Inferior parietal cortex (tissue), 1 donor: ENCODE measurements around the gene MYO1B.
A peak's percentile ranks its signal among the peaks of the same experiment; 100 is the strongest.

ENCODE experiments used
- DNase-seq: peaks from one replicate; pipeline ENCODE4 v3.0.0-alpha.2; 2016; ENCODE audit errors: extremely low spot score

MYO1B gene

DNA sequence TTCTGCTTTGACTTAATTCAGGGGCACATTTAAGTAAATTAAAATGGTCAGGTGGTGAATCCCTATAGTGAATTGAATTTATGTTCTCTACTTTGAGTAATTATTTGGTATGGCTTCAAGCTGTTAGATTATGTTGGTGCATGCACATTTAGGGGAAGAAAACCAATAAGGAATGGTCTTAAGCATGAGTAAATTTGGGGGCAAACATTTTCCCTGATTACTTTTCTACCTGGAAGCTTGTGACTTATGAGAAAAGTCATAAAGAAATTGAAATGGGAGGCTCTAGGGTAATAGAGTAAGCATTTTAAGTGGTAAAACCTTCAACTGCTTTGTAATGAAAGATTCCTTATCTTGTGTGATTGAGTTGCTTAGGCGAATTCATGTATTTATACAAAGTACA, 112.5 kb downstream of the MYO1B start:
- DNase-seq, result no peak

DNA sequence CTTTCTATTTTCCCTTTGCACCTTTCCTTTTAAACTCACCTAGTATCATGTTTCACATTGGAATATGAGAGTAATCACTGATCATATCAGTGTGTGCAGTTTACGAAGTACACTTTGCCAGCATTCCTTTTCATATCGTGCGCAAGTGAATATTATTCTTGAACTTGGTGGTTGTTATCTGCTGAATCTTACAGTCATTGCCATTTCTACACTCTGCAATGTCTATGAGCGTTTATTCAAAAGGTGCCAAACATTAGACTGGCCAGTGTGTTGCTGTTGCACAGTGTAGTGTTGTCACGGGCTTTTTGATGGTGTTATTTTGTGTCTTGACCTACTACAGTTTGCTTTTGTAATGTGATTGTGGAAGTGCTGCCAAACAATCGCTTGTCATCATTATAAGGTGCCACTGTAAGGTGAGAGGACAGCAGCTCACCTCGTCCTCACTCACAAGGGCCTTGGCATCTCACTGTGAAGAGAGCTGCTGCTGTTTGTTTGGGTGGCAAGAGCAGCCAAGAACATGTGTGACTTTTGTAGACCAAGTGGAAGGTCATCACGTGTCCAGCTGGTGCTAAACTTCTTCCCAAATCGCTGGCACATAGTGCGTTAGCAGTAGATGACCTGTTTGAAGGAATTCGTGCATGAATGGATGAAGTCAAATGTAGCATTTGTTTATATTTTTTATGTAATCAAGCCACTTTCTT, 113.3 kb downstream of the MYO1B start:
- no peak for DNase-seq

DNA sequence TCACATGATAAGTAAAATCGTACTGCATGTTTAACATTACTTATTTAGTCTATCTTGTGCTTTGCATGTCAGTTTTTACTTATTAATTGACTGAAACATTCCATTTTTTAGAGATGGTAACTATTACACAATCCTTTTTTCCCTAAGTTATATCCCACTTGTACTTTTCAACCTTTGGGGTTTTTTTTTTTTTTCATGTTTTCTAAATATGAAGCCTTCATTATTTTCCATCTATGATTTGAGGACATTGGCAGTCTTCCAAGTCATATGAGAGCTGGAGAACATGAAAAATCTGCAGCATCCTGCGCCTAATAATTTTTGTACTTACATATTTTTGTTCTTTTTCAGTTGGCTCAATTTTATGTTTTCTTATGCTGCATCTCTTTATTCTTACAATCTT, 113.9 kb downstream of the MYO1B start:
- no peak for DNase-seq

DNA sequence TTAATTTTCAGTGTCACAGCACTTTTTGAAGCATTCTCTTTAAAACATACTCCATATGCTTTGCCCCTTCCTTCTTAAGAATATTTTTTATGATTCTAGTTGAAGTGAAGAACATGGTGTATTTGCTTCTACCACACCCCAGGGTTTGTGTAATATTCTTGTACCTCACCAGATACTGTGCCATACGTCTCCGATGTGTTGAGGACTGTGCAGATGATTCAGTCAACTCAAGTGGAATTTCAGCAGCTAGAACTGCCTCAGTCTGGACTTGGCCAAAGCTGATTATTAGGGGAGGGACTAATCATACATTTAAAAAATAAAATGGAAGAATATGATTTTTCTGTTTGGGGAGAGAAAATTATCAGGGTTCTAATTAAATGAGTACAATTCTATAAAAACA, 115.7 kb downstream of the MYO1B start:
- no peak for DNase-seq

DNA sequence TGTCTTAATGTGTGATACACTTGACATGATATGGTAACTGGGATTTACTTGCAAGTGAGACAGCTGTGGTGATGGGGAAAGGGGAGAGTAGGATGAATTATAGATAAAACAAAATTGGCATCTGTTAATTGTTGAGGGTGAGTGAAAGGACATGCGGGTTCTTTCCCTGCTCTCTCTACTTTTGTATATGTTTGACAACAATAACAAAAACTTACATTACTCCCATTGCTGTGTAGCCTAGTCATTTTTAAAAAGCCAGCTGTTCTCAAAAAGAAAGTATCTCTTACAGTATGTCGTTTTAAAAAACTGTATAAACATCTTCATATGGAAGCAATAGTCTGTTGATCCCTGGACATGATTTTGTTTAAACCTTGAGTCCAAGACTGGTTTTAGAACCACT, 117.6 kb downstream of the MYO1B start:
- no peak for DNase-seq

DNA sequence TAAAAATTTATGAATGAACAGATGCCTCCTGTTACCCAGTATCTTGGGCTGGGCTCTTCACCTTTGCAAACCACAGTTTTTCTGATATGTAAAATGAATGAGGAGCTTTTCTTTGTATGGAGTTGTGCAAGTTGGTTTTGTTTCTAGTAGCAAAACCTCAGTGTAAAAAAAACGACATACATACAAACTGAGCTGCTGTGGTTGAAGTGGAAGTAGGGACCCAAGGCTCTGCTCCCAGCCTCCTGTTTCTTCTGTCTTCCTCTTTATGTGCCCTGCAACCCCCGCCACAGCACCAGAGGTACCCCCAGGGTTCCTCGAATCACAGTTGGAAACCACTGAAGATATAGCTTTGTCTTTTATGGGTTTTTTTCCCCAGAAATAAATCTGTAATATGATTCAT, 118.1 kb downstream of the MYO1B start:
- DNase-seq, result no peak

DNA sequence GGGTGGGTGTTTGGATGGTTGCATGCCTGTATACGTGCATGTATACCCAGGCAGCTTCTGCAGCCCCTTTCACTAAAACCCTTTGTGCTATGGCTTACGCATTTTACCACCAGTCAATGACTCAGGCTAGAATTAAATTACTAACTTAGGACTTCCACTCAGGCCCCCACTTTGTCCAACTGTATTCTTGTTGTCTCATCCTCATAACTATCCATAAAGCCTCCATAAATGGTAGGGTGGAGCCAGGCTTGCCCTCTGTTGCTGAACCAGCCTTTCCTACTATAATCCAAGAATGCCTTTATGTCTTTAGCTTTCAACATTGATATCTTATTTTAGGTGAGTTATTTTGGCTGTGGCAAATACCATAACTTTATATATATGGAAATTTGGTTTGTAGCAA, 119.9 kb downstream of the MYO1B start:
- DNase-seq, result no peak

DNA sequence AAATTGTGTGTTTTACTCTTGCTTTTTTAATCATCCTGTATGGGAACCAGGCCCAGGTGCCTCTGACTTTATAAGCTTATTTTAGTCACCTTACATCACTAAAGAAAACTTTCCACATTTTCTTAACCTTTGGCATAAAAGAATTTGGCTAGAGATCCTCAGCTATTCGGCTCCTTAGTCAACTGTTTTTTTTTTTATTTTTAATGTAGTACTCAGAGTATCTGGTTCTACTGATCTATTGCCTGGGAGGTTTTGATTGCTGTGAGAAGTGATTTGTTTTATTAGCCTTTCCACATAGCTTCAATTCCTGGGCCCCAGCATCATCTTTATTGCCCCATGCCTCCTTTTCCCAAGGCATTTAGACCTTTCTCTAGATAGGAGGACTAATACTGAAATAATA, 121.0 kb downstream of the MYO1B start:
- no peak for DNase-seq

DNA sequence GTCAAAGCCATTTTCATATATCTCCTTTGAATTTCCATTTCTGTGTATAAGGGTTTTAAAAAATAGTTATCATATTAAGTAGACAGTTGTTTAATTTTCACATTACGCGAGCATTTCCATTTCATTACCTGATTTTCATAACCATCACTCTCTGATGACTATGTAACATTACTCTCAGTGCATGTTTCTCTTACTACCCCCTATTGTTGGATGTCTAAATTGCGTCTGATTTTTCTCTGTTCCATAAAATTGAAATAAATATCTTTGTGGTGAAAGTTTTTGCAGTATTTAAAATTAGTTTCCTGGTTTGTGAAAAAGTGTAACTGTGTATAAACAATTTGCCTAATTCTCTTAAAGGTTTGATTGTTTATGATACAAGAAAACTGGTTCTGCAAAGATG, 123.8 kb downstream of the MYO1B start:
- no peak for DNase-seq

DNA sequence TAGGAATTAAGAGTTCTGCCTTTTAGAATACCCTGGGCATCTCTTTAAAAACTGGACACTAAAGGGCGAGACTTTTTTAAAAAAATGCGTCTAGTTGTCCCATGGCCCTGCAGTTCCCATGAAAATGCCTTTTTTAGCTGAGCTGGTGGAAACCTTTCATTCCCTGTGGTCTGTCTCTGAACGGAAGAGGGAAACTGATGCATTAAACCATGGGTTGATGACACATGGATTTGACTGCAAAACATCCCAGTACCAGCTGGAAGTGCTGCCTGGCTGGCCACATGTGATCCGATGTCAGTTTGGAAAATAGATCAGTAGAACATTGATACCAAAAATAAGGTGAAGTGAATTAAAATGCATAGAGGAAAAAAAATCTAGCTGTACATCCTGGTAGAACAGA, 129.2 kb downstream of the MYO1B start:
- DNase-seq, result no peak

DNA sequence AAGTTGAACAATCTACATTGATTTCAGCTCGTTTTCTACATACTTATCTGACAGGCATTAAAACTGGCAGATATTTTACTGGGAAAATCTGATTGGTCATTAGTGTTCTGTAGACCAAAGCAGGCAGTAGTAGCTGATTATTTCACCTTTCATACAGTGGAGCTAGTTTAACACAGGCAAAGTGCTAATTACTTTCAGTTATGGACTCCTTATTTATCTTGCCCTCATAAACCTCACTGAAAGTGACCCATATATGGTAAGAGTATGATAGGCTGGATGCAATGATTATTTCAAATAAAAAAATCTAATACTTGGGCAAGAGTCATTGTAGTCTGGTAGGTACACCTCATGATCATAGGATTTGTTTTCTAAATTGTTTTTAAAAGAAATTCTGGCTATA, 129.7 kb downstream of the MYO1B start:
- DNase-seq, result no peak

DNA sequence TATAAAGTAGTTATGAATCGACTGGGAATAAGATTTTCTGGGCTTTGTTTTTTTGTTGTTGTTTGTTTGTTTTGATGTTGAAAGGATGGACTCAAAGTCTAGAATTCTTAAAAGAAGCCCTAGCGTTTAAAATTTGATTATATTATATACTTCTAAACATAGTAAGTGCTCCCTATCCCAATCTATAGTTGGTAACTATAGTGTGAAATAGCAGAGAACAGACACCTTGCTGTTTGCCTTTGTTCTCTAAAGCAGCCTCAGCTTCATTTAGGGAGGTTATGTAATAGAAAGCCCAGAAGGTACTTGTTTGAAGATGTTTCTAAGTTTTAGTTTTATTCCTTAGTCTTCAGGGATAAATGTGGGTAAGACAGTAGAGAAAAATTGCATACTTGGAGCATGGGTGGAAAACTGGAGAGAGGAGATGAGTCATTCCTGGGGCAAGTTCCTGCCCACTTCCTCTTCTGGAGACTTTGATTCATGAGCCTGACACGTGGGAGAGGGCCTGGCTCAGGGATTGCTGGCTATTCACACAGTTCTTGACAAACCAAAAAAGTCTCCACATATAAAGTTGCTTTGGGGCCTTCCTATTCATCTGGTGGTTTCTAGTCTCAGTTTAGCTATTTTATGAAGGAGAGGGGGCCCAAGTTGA, 131.9 kb downstream of the MYO1B start:
- DNase-seq, result peak; percentile 62

DNA sequence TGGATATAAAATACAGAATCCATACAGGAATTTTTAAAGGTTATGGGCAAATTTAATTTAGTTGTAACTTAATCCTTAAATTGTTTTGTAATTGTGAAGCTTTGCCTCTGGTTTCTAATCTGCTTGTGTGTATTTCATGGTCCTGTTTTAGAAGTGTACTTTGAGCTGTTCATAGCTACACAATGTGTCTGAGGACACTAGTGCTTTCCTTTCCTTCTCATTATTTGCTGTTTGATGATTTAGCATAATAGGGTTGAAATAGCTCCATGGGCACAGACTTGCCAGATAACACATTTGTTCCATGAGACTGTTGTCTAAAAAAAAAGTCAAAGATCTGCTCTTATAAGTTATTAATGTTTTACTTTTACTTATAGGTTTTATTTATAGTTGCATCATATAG, 134.2 kb downstream of the MYO1B start:
- no peak for DNase-seq

DNA sequence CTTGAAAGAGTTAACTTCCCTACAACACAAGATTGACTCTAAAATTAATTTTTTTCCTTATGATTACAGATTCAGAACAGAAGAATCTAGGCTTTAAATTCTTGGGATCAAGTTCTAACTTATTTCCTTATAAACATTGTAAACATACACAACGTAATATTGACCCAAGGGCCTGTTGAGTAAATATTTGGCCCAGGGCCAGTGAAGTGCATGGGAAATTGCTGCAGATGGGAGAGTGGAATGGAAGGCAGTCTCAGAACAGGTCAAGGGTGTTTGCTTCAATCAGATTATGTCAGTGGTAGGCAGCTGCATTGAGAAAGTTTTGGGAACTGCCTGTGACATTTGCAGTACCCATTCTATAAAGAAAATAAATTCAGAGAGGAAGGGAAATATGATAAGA, 137.6 kb downstream of the MYO1B start:
- DNase-seq, result no peak

DNA sequence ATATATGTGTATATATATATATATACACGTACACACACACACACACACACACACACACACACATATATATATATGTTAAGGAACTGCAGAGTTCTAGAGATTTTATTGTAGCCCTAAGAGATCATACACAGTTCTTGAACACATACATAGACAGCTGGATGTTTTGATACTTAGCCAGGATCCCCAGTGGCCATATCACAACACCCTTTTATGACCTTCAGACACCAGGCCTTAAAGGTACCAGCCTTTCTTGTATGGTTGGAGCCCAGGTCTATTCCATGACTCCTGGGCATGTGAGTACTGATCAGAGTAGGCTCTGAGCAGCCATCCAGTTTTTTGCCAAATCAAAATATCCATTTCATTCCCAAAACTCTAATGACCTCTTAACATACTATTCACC, 138.3 kb downstream of the MYO1B start:
- no peak for DNase-seq

DNA sequence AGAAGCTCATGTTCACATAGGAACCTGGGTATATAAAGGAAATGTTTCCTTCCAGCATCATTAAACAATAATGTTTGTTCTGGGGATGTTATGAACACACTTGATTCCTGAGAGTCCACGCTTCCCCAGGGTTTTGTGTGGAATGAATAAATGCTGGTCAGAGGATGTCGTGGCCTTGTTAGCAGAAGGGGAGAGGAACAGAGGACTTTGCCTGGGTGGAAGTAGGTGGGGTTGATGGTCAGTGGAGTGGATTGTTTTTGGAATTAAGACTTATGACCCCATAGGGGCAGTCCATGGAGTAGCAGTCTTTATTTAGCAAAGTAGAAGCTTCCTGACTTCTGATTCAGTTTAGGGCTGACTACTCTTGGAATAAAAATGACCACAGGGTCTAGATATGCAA, 139.6 kb downstream of the MYO1B start:
- no peak for DNase-seq

DNA sequence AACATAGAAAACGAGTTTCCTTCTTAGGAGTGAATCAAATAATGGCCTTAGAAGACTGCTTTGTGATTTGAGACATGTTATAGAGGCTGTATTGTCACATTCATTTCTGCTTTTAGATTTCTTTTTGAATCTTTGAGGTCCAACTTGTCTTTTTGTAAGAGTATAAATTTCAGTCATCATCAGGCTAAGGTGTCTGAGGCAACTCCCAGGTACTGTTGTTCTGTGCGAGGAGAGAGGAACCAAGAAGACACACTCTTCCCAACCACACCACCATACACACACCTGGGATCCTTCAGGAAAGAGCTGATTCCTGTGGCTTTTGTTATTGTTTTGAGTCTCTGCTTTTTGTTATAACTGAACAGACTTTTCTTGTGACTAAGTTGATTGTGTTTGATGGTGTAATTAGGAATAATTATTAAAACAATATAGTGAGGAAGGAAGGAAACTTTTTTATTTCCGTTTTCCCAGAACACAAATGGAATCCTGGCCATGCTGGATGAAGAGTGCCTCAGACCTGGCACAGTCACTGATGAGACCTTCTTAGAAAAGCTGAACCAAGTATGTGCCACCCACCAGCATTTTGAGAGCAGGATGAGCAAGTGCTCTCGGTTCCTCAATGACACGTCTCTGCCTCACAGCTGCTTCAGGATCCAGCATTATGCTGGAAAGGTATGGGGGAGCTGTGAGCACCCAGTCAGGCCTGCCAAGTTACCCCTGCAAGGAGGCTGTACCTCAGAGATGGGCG, 140.4 kb downstream of the MYO1B start:
- no peak for DNase-seq

DNA sequence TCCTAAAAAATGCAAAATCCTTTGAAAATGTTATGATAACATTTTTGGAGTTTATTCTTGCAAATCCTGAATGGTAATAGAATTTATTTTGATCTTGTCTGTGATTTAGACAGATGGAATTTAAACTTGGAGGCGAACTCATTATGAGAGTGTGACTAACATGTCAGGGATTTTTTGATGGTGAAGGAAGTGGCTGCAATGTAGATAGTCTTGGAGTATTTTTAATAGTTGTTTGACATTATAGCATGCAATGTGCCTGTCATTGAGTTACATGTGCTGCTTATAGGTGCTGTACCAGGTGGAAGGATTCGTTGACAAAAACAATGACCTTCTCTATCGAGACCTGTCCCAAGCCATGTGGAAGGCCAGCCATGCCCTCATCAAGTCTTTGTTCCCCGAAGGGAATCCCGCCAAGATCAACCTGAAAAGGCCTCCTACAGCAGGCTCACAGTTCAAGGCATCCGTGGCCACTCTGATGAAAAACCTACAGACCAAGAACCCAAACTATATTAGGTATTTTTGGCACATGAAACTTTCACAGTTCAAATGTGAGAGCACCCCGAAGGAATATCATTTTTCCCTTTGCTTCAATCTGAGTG, 141.8 kb downstream of the MYO1B start:
- no peak for DNase-seq

DNA sequence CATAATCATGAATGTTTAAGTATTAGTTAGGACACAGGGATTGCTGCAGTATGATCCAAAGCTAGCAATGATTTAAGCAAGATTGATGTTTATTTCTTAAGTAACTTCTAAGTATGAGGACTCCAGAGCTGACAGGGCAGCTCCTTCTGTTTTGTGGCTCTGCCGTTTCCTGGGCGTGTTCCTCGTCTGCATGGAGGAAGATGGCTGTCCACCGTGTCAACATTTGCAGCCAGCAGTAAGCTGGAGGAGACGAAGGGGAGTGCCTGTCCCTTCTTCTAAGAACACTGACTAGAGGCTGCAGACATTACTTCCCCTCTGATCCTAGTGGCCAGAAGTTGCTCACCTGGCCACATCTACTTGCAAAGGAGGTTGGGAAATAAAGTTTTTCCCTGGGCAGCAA, 144.1 kb downstream of the MYO1B start:
- DNase-seq, result no peak

DNA sequence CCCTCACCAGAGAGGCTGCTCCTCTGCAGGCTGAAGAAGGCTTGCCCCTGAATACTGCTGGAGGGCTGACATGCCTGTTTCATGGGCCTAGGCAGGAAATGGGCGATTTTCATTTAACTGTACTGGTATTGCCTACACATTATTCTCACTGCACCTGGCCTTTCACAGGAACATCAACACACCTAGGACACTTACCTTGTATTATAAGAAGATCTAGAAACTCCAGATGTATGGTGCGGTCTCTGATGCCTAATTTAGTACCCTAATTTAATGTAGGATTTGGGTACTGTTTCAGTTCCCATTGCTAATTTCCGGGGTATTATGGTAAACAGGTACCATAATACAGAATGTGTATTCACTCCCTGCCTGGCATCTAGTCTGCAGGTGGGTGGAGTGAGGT, 146.0 kb downstream of the MYO1B start:
- DNase-seq, result no peak

DNA sequence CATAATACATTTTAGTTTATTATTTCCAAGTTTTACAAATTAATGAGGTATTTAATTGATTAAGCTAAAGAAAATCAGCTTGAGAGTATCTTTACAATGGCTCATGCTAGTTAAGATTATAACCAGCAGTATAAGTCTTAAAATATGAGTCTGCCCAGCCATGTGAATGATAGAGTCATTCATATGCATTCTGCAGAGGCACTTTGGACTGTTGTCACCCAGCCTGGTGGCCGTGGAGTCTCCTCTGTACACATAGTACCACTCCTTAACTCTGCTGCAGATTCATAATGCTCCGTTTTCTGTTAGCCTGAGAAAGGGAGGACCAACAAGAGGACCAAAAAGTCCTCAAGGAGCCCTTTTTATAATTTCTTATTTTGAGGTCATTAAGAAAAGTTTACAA, 148.8 kb downstream of the MYO1B start:
- DNase-seq, result no peak

DNA sequence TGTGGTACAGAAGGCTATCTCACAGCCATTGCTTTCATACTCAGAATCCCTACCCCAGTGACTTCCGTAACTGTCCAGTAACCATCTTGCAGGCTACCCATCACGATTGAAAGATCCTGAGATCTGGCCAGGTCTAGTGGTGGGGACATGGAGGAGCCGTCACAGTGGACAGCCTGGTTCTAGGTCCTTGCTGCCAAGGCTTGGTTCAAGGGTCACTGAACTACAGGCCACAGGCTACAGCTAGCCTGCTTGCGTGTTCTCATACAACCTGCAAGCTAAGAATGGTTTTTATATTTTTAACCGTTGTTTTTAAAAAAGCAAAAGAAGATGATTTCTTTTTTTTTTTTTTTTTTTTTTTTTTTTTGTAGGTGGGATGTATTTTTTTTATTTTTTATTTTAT, 151.6 kb downstream of the MYO1B start:
- DNase-seq, result no peak

DNA sequence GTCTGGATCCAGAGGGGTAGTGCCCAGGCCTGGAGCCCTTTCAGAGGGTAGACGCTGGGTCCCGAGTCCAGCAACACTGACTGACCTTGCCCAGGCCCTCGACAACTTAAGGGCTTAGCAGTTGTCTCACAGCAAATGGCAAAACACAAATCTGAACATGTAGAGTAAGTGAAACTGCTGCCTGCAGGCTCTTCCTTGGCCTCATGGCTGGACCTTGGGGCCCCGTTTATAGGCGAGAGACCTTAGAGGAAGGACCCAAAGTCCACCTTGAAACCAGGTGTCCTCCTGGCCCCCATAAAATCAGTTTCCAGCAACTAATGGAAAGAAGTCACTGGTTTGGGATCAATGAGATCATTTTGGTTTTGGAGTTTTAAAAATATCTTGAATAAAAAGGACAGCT, 154.4 kb downstream of the MYO1B start:
- no peak for DNase-seq
